ENCODE measurements around the gene SENP7. TPM values are rescaled to one million over a fixed set of nuclear protein-coding genes. Genes with fewer than 3 reads are reported as not detected.

SENP7 gene
- total and polyA plus RNA-seq, 2 experiments from 2014 or later, result 5.0 to 9.0 TPM

- TF ChIP-seq ETS1 (IDR thresholded peaks at IDR 0.05) (no peak), ZNF331 (CRISPR knock-in tag; IDR thresholded peaks at IDR 0.05; ENCODE audit: low read depth) (no peak), ZNF114 (CRISPR knock-in tag; IDR thresholded peaks at IDR 0.05) (no peak), NANOG (IDR thresholded peaks at IDR 0.05; ENCODE audit: borderline replicate concordance) (no peak), POLR2AphosphoS5 (IDR thresholded peaks at IDR 0.05; ENCODE audit: low read depth) (no peak), CTCF (conservative IDR thresholded peaks at IDR 0.05; ENCODE audit: low read depth in 2 of 2) (no peak), REST (IDR thresholded peaks at IDR 0.05; ENCODE audit: unreplicated experiment) (no peak)
These were observed 691 bp downstream of the SENP7 start (continued) for GRCh38 chr3:101512396-101512645.

GRCh38 chr3:101509811-101510210 lies 3.2 kb downstream of the SENP7 start:
- Mint-ChIP-seq H3K36me3 (ENCODE audit: low read depth) (no peaks in the 10 kb centered on the region), H3K9me3 (no peaks in the 10 kb centered on the region), H3K27me3 (ENCODE audit: insufficient read depth, low read depth, poor library complexity) (peaks cover 8% of the 10 kb centered on the region), H3K4me1 (peaks cover 3% of the 10 kb centered on the region; the same call in 1 of the 3 replicates), H3K27ac (no peak overlapping the region), H3K4me3 (no peak overlapping the region)
- H3K4me2 ChIP-seq, result no peak overlapping the region
- H4K20me1 ChIP-seq (replicated peaks; ENCODE audit: insufficient read depth), result no peaks in the 10 kb centered on the region
- H3K9me2 ChIP-seq (ENCODE audit: insufficient read depth), result no peaks in the 10 kb centered on the region
- ATAC-seq (no peak), DNase-seq (ENCODE audit: low spot score) (no peak)
- no peaks in the 10 kb centered on the region for H3K79me2 ChIP-seq (replicated peaks; ENCODE audit: insufficient read depth)
- peaks cover 4% of the 10 kb centered on the region for H3K4me1 ChIP-seq (ENCODE audit: insufficient read depth)
- H3F3A ChIP-seq (replicated peaks; ENCODE audit: low read depth), result no peaks in the 10 kb centered on the region
- no peaks in the 10 kb centered on the region for H3K27me3 ChIP-seq (ENCODE audit: insufficient read depth)
- H2AFZ ChIP-seq, result no peak overlapping the region
- no peak overlapping the region for H3K4me3 ChIP-seq
- H3K36me3 ChIP-seq (ENCODE audit: insufficient read depth), result no peaks in the 10 kb centered on the region
- H3K27ac ChIP-seq (ENCODE audit: low read depth), result no peak overlapping the region
- TF ChIP-seq ETS1 (IDR thresholded peaks at IDR 0.05) (no peak), REST (IDR thresholded peaks at IDR 0.05; ENCODE audit: unreplicated experiment) (no peak), CTCF (conservative IDR thresholded peaks at IDR 0.05; ENCODE audit: low read depth in 2 of 2) (no peak), CREB1 (CRISPR knock-in tag; IDR thresholded peaks at IDR 0.05; ENCODE audit: low read depth) (no peak), NANOG (IDR thresholded peaks at IDR 0.05; ENCODE audit: borderline replicate concordance) (no peak), POLR2AphosphoS5 (IDR thresholded peaks at IDR 0.05; ENCODE audit: low read depth) (no peak), EZH2phosphoT487 (IDR thresholded peaks at IDR 0.05; ENCODE audit: unreplicated experiment) (no peak), EZH2 (IDR thresholded peaks at IDR 0.05; ENCODE audit: low read depth, unreplicated experiment) (no peak), JUNB (IDR thresholded peaks at IDR 0.05; ENCODE audit: unreplicated experiment) (no peak), ZNF114 (CRISPR knock-in tag; IDR thresholded peaks at IDR 0.05) (no peak)
